ENCODE data around the gene PCDHAC2.
A peak's percentile ranks its signal among the peaks of the same experiment; 100 is the strongest.

The PCDHAC2 gene

DNA sequence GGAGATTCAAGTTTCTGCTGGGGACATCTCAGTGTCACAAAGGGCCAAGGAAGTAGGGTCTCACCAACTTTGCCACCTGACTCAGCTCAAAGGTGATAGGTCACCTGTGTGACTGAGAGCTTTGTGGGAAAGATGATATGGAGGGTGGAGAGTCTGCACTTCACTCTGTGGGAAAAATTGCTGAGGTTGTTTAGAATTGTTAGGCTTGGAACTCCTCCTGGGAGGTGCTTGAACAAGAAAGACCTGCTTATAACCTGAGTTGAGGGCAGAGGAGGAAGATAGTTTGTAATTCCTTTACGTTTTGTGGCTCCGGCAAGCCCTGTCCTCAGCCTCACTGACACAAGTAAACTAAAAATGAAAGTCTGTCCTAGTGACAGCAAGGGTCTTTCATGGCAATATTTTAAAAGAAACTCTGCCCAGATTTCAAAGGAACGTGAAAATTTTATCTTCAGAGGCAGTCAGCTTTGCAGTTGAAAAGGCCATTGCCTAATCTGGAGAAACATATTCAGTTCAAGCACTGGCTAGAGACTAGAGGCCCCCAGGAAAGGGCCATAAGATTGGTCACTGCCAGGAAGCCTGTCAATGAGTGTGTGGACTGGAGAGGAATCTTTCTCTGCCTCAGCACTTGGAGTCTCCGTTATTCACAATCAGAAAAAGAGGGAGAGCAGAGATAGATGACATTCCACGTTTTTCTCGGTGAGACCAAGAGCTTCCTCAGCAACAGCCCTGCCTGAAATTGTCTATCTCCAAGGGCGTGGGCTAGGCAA lies 23.2 kb downstream of the PCDHAC2 start:
- no peak for DNase-seq

DNA sequence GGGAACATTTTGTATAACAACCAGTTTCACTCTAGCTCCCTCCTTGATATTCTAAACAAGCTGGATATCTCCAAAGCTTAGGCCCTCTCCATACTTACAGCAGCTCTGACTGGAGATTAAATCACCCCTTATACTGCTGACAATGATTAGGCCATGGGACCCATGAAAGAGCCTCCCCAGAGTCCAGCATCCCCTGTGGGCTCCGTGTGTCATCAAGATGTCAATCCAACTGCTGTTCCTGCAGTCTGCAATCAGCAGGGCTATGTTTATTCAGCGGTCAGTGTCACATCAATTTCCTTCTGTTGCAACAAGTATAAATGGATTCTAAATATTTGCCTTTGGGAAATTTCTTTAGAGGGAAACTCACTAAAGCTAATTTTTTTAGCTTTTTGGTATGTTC lies 26.6 kb downstream of the PCDHAC2 start:
- no peak for DNase-seq

DNA sequence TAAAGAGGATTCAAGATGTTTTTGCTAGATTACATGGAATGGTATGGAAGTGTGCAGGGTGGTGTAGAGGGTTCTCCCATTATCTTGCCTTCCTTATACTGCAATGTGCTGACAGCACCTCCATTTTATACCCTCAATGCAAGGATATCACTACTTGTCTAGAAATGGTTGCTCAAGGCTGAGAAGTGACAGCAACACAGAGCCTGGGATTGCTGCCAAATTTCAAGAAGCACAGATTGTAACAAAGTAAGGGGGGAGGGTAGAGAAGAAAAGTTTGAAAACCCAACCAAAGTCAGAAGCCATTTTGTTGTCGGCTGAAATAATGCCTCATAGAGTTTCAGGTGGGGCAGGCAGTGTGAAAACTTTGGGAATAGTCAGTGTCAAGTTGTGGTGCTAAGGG lies 29.8 kb downstream of the PCDHAC2 start:
- DNase-seq, result no peak

DNA sequence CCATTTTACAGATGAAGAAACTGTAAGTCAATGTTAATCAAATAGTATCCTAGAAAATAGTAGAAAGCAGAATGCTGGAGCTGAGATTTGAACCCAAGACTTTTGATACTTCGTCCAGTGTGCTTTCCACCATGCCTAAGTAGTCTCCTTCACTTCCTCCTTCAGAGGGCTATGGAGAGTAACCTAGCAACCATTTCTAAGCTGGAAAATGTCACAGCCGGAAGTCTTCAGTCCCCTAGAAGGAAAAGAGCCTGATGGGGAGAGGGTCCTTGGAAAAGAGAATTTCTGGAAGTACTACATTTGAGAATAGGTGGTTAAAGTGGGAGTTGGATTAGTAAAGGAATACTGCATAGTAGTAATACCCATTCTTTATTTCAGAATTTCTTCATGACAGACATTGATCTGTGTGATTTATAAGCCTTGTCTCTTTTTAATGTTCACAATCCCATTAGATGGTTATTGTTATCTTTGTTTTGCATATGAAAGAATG lies 32.7 kb downstream of the PCDHAC2 start:
- DNase-seq, result no peak

DNA sequence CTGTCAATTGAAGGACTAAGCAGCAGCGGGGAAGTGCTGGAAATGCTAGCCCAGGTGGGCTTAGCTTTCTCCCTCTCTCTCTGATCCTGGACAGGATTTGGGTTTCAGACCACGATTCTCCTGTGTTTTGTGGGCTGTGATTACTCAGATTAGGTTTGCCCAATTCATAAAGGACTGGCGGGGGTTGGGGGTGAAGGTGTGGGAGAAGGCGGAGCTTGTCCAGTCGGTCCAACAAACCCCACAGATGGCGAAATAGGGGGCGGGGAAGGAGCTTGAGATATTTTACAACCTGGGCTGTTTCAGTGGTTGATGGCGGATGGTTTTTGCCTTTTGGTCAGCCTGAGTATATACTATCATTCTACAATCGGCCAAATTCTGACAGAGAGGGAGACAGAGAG lies 35.2 kb downstream of the PCDHAC2 start:
- peak; percentile 11 for DNase-seq

DNA sequence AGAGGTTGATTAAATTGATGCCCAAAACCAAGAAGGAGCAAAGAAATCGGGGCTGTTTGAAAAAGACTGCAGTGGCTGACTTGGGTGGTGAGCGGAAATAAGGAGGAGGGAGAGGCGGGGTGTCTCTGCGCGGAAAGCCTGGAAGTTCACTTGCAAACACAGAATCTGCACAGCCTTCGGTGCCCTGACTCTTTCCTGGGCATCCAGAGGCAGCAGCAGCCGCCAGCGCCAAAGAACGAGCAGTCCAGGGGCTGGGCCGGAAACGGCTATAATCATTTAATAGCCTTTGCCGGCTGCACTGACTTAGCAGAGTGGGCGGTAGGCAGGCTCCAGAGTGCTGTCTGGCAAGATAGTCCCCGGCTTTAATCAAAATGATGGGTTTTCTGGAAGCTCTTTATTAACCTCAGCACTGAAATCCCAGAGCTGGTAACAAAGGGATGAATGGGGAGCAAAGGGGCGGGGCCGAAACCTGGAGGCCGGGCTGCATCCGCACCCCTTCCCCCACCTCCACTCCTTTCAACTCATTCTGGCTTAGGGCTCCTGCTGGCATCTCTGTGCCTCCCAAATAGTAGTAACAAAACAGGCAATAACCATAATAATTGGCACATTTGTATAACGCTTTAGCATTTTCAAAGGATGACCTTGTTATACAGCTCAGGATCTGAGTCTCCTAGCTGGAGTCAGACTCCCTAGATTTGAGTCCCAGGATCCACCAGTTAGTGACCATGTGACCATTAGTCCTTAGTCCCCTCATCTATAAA lies 35.7 kb downstream of the PCDHAC2 start:
- DNase-seq, result peak; percentile 39

DNA sequence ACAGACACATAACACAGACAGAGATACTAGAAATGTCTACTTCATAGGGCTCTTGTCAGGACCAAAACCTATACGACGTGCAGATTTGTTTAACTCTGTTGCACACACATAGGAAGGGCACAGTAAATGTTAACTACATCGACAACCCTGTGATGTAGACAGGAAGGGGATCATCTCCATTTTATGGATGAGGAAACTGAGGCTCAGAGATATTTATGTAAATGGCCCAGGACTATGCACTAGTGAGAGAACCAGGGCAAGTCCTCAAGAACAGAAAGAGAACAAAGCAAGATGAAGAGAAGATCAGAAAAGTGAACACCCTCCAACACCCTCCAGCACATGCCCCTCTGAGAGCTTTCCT lies 36.3 kb downstream of the PCDHAC2 start:
- no peak for DNase-seq

DNA sequence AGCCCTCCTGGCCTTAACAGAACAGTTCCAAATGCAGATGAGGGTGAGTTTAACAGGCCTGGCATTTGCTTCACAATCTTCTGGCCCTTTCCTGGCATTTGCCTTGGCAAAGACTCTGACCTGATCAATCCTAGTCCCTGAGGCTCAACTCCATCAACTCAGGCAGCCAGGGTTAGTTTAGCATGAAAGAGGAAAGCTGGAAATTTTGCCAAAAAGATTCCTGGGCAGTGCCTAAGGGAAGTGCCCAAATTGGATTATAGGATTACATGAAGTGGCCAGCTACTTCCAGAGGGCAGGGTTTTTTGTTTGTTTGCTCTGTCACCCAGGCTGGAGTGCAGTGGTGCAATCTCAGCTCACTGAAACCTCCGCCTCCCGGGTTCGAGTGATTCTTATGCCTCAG lies 36.8 kb downstream of the PCDHAC2 start:
- DNase-seq, result no peak

DNA sequence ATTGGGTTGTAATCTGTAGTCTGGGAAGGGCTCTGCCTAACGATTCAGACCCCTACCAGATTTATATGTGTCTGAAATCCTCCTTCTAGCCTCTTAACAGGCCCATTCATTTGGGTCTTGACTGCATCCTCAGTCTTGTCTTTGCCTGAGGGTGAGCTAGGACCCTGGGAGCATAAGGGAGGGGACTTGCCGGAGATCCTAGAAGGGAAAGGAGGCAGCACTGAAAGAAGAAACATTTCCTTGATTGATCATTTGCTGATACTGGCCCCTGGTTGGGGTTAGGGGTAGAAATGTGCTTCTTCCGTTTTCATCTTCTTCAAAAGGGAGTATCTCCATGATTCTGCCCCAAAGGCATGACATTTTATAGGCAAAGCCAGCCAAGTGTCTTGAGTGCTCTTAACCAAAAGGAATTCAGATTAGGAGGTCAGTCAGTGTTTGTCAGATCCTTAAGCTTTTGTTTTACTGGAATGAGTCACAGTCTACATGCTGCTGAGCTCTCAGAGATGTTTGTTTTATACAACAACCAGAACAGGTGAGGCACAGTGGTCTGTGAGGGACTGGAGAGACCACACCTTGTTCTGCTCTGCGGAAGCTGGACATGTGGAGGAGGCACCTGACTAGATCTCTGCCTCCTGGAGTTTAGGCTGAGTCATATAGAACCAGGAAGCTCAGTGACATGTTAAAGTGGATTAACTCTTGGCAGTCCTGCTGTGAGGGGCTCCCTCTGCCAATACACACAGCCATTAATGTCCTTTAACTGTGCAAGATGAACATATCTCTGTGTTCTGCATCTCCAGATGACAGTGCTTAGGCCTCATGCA lies 37.7 kb downstream of the PCDHAC2 start:
- DNase-seq, result no peak

DNA sequence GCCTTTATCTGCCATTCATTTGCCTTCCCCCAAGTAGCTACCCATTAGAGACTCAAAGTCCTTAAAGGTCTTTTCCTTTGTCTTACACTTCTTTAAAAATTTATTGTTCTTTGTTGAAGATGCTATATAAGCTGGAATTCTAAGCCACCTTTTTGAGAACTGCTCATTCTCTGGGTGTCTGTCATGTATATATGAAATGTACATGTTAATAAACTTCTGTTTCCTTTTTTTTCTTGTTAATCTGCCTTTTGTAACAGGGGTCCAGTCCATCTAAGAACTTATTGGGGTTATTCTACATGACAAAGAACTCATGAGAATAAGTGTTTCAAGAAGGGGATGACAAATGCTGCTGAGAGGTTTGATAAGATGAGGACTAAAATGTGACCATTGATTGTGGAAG lies 41.5 kb downstream of the PCDHAC2 start:
- DNase-seq, result no peak

DNA sequence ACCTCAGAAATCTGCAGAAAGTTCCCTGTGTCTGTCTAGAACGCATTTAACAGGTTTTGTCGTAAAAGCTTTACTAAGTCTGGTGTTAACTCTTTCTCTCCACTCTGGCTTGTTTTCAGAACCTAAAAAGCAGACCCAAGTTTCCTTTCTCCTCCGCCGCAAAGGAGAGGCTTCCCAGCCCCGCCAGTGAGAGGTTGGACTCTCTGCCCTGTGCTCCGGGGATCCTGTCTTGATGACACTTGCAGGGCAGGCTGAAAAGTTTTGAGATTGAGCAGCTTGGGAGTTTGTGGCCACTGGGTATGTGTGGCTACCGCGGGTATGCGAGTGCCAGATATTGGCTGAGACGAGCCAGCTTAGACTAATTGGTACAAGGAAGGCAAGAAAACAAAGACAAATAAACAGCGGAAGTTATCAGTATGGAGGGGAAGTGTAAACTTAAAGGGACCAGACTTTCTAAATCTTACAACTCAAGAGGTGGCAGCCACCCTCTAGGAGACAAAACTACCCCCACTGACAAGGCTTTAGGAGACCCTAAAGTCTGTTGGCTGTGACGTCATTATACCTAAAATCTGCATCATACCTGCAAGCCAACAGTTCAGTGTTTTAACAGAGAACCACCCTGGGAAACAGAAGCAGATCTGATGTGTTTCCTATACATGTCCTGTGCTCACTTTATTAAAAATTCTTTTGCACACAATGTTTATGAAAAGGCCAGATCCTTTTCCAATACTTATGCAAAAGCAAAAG lies 43.9 kb downstream of the PCDHAC2 start:
- no peak for DNase-seq

DNA sequence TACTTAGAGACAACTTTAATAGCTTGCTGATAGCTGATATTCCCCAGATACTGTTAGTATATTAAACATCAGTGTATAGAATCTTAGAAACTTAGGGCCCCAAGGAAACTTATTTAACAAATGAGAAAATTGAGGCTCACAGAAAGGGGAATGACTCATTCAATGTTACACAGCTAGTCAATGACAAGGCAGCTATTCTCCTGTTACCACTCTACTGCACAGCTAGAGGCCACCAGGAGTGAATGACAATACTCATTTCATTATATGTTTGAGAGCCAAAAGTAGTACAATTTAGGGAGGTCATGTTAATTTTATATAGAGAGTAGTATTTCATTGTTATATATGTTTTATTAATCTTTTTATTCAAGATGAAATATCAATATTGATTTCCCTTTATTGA lies 51.7 kb downstream of the PCDHAC2 start:
- no peak for DNase-seq

All from NCI-H526 treated with DMSO at 0.1 percent for 48 hours (cell line).